Liver (tissue), 9 donors: ENCODE results near the gene H2BK1. TPM values are rescaled to one million over a fixed set of nuclear protein-coding genes. Genes with fewer than 3 reads are reported as not detected.

ENCODE experiments used
- DNase-seq: peaks from one replicate; pipeline ENCODE4 v3.0.0-alpha.2; 2017; ENCODE audit warnings: low spot score
- H3K27ac ChIP-seq, 2 donors: one replicate each; pipeline ENCODE4 v1.7.0; 2013; ENCODE audit warnings: inconsistent platforms in 2 of 2, low read length in 2 of 2, control low read depth in 1 of 2, low read depth in 1 of 2, mild to moderate bottlenecking in 1 of 2
- H3K27me3 ChIP-seq, 4 donors: one replicate each; pipeline versions ENCODE4 v1.6.1 to v1.7.0; 2013; ENCODE audit warnings: low read length in 3 of 4, inconsistent platforms in 1 of 4, mild to moderate bottlenecking in 1 of 4, moderate library complexity in 1 of 4; ENCODE audit not compliant: control insufficient read depth in 4 of 4, insufficient read depth in 4 of 4
- H3K36me3 ChIP-seq, 4 donors: one replicate each; pipeline versions ENCODE4 v1.6.1 to v1.7.0; 2013; ENCODE audit warnings: low read length in 3 of 4, mild to moderate bottlenecking in 3 of 4, low read depth in 1 of 4, moderate library complexity in 1 of 4; ENCODE audit not compliant: control insufficient read depth in 4 of 4, insufficient read depth in 3 of 4
- H3K4me1 ChIP-seq, 4 donors: one replicate each; pipeline versions ENCODE4 v1.6.1 to v1.7.0; 2013; ENCODE audit warnings: low read length in 3 of 4, mild to moderate bottlenecking in 3 of 4, moderate library complexity in 1 of 4; ENCODE audit not compliant: control insufficient read depth in 4 of 4, insufficient read depth in 4 of 4
- H3K4me3 ChIP-seq, 3 donors: one replicate each; pipeline versions ENCODE4 v1.6.1 to v1.7.0; 2013; ENCODE audit warnings: low read length in 3 of 3, control low read depth in 1 of 3, low read depth in 1 of 3, mild to moderate bottlenecking in 1 of 3
- H3K9ac ChIP-seq, 2 donors: one replicate each; pipeline ENCODE4 v1.7.0; 2013; ENCODE audit warnings: low read length in 2 of 2, mild to moderate bottlenecking in 2 of 2, moderate library complexity in 2 of 2, control low read depth in 1 of 2, low read depth in 1 of 2
- H3K9me3 ChIP-seq, 4 donors: one replicate each; pipeline versions ENCODE4 v1.6.1 to v1.7.0; 2013; ENCODE audit warnings: low read length in 3 of 4; ENCODE audit not compliant: control insufficient read depth in 4 of 4
- ATF3 ChIP-seq: IDR thresholded peaks from 2 replicates; pipeline ENCODE4 v1.6.1; 2016; ENCODE audit warnings: antibody characterized with exemption
- FOXA2 ChIP-seq: IDR thresholded peaks from 2 replicates; pipeline ENCODE4 v1.6.1; 2016; ENCODE audit warnings: antibody characterized with exemption
- RAD21 ChIP-seq, 2 donors: IDR thresholded peaks; 2 replicates each; pipeline ENCODE4 v1.6.1; 2016; ENCODE audit warnings: antibody characterized with exemption in 2 of 2, mild to moderate bottlenecking in 2 of 2
- REST ChIP-seq: IDR thresholded peaks from 2 replicates; pipeline ENCODE4 v1.6.1; 2016; ENCODE audit warnings: antibody characterized with exemption, mild to moderate bottlenecking
- SP1 ChIP-seq: IDR thresholded peaks from 2 replicates; pipeline ENCODE4 v1.6.1; 2018; ENCODE audit warnings: antibody characterized with exemption, mild to moderate bottlenecking
- YY1 ChIP-seq: IDR thresholded peaks from 2 replicates; pipeline ENCODE4 v1.6.1; 2016; ENCODE audit warnings: antibody characterized with exemption, mild to moderate bottlenecking
- ZBTB33 ChIP-seq: IDR thresholded peaks from 2 replicates; pipeline ENCODE4 v1.6.1; 2016; ENCODE audit warnings: antibody characterized with exemption
- WGBS: extraction: QIAGEN DNeasy Blood & Tissue Kit; methylation state at CpG from one replicate; pipeline ENCODE4 v1.1.7; 2013; 5-methylcytosine and 5-hydroxymethylcytosine counted together
- polyA plus RNA-seq, 2 donors: library from polyadenylated mRNA; stranded (reverse) in 1 of 2; unstranded in 1 of 2; fragments of 200-250 nt in 1 of 2; fragments of >200 nt in 1 of 2; fragmentation: Nextera tagmentation in 1 of 2; extraction: Ambion mirVana in 1 of 2; gene quantifications; one replicate each; pipeline versions ENCODE4 v1.2.1 to v1.2.3, GENCODE V29; 2013 to 2015
- total RNA-seq, 2 donors: library from RNA; depleted of rRNA; stranded (reverse); fragments of >200 nt; gene quantifications; one replicate each; pipeline ENCODE4 v1.2.3, GENCODE V29; 2014
- donor health status: healthy.
- donor health status: healthy.
- donor health status: healthy.
- donor health status: healthy.
- donor health status: healthy.

H2BK1 gene
- total and polyA plus RNA-seq, 4 donors = not detected

GRCh38 chr7:151257990-151258389 is 47.7 kb upstream of the H2BK1 start:
- no peak for TF ChIP-seq ATF3
- no peak for TF ChIP-seq REST
- no peak for TF ChIP-seq SP1
- no peak for TF ChIP-seq ZBTB33
- H3K27me3 ChIP-seq = peaks cover 0 to 8% (median 2%) of the 10 kb centered on the region in 4 donors
- 91% methylated on average over 7 of the region's 7 CpGs for WGBS

GRCh38 chr7:151256410-151257045 is 46.2 kb upstream of the H2BK1 start:
- Histone ChIP-seq H3K27ac (no peak overlapping the region), H3K4me3 (no peak overlapping the region), H3K4me1 (peaks cover 3 to 6% (median 4%) of the 10 kb centered on the region in 4 donors), H3K36me3 (no peaks in the 10 kb centered on the region), H3K27me3 (peaks cover 0 to 6% (median 1%) of the 10 kb centered on the region in 4 donors), H3K9me3 (no peaks in the 10 kb centered on the region), H3K9ac (no peak overlapping the region)
- TF ChIP-seq FOXA2 (no peak), YY1 (no peak), ATF3 (no peak), REST (no peak), RAD21 (IDR thresholded peaks at IDR 0.05) (no peak)
- WGBS = 64% methylated on average over 16 of the region's 16 CpGs
- no peak for DNase-seq

More at GRCh38 chr7:151257990-151258389, 47.7 kb upstream of the H2BK1 start:
- Histone ChIP-seq H3K4me1 (no peaks in the 10 kb centered on the region), H3K9ac (no peak overlapping the region), H3K9me3 (no peaks in the 10 kb centered on the region), H3K27ac (no peak overlapping the region), H3K36me3 (no peaks in the 10 kb centered on the region), H3K4me3 (no peak overlapping the region)
- no peak for DNase-seq
